Thymus (tissue), 11 donors: ENCODE measurements around the gene CNTN1. TPM values are rescaled to one million over a fixed set of nuclear protein-coding genes. Genes with fewer than 3 reads are reported as not detected.

Experiments
- DNase-seq, 9 donors: peaks; one replicate each; pipeline ENCODE4 v3.0.0-alpha.2; 2013; ENCODE audit warnings: low spot score in 9 of 9, low read depth in 6 of 9, missing footprints in 1 of 9
- H3K27ac ChIP-seq, 2 donors: one replicate each; pipeline ENCODE4 v1.5.1; 2013; ENCODE audit warnings: control low read depth in 1 of 2, low read depth in 1 of 2, low read length in 1 of 2, mild to moderate bottlenecking in 1 of 2, moderate library complexity in 1 of 2
- H3K27me3 ChIP-seq, 2 donors: one replicate each; pipeline ENCODE4 v1.5.1; 2013; ENCODE audit warnings: low read length in 1 of 2; ENCODE audit not compliant: control insufficient read depth in 2 of 2, insufficient read depth in 1 of 2
- H3K36me3 ChIP-seq, 2 donors: one replicate each; pipeline ENCODE4 v1.5.1; 2013; ENCODE audit warnings: low read length in 1 of 2, mild to moderate bottlenecking in 1 of 2, moderate library complexity in 1 of 2; ENCODE audit not compliant: control insufficient read depth in 2 of 2, insufficient read depth in 2 of 2
- H3K4me1 ChIP-seq, 2 donors: one replicate each; pipeline ENCODE4 v1.5.1; 2013; ENCODE audit warnings: low read length in 2 of 2; ENCODE audit not compliant: control insufficient read depth in 2 of 2, insufficient read depth in 2 of 2
- H3K4me3 ChIP-seq, 2 donors: one replicate each; pipeline ENCODE4 v1.5.1; 2013; ENCODE audit warnings: low read length in 2 of 2, control low read depth in 1 of 2, mild to moderate bottlenecking in 1 of 2
- H3K9me3 ChIP-seq, 2 donors: one replicate each; pipeline ENCODE4 v1.5.1; 2013; ENCODE audit warnings: low read length in 1 of 2, mild to moderate bottlenecking in 1 of 2; ENCODE audit not compliant: control insufficient read depth in 2 of 2, insufficient read depth in 1 of 2
- WGBS: extraction: QIAGEN DNeasy Blood & Tissue Kit; methylation state at CpG from one replicate; pipeline ENCODE4 v1.1.7; 2013; 5-methylcytosine and 5-hydroxymethylcytosine counted together
- polyA plus RNA-seq: library from polyadenylated mRNA; stranded (reverse); fragments of 200-250 nt; gene quantifications from one replicate; pipeline ENCODE4 v1.2.3, GENCODE V29; 2013
- total RNA-seq: library from RNA; stranded (reverse); fragments of 120-200 nt; gene quantifications from one replicate; pipeline ENCODE4 v1.2.4, GENCODE V29; 2013
- donor health status: healthy.

CNTN1 gene
- total and polyA plus RNA-seq, 2 donors, result 0.27 to 5.6 TPM

DNA sequence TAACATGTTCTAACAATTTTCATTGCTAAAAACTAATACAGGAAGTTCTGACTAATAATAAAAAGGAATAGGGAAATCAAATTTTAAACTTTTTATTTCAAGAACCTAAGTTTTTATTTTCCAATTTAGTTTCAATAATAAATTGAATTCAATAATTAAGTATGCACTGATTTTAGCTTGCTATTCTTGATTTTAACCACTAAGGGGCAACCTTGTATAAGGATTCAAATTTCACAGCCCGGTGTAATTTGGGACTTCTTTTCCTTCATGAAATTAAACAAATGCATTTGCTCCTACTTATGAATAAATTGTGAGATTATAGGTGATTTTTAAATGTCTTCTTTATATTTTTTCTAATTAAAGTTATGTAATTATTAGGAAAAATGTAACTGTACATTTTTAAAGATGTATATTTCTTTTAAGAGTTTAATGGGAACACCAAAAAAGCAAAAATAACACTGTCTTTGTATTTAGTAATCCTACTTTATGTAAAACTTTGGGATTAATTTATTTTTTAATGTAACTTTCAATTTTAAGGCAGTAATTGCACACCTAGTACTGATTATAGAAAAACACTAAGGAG, 254.5 kb downstream of the CNTN1 start:
- Histone ChIP-seq H3K4me3 (no peak overlapping the region), H3K27me3 (no peaks in the 10 kb centered on the region), H3K36me3 (no peaks in the 10 kb centered on the region), H3K27ac (no peak overlapping the region), H3K4me1 (no peaks in the 10 kb centered on the region), H3K9me3 (no peaks in the 10 kb centered on the region)
- DNase-seq, result peak in 5 of 9 donors; percentile 1 to 28 (median 6)
- 1% methylated on average over 1 of the region's 1 CpG for WGBS

DNA sequence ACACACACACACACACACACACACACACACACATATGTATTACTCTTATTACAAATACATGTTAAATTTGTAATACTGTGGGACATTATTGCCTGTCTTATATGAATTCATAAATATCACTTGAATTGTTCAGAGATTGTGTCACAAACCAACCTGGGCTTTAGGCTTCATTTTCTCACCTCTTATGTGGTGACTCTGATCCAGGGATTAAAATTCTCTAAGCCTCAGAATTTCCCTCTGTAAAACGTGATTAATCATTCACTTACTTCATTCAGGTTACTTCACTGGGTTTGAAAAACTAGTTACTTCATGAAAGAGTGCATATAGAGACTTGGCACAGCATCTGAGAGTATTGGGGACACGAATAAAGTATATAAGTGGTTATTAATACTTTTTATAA, 255.6 kb downstream of the CNTN1 start:
- Histone ChIP-seq H3K36me3 (no peaks in the 10 kb centered on the region), H3K9me3 (no peaks in the 10 kb centered on the region), H3K4me3 (no peak overlapping the region), H3K27ac (no peak overlapping the region), H3K4me1 (no peaks in the 10 kb centered on the region), H3K27me3 (no peaks in the 10 kb centered on the region)
- WGBS, result 79% methylated on average over 2 of the region's 2 CpGs
- no peak for DNase-seq

- Histone ChIP-seq H3K36me3 (no peaks in the 10 kb centered on the region), H3K4me3 (no peak overlapping the region), H3K9me3 (no peaks in the 10 kb centered on the region), H3K4me1 (no peaks in the 10 kb centered on the region), H3K27ac (no peak overlapping the region), H3K27me3 (no peaks in the 10 kb centered on the region)
- no peak for DNase-seq
- WGBS, result 95% methylated on average over 2 of the region's 2 CpGs
Observed at GRCh38 chr12:40953076-40953475, 260.8 kb downstream of the CNTN1 start.

GRCh38 chr12:40957417-40957816, 265.2 kb downstream of the CNTN1 start:
- Histone ChIP-seq H3K4me3 (no peak overlapping the region), H3K4me1 (no peaks in the 10 kb centered on the region), H3K9me3 (no peaks in the 10 kb centered on the region), H3K36me3 (no peaks in the 10 kb centered on the region), H3K27me3 (no peaks in the 10 kb centered on the region), H3K27ac (no peak overlapping the region)
- 97% methylated on average over 1 of the region's 1 CpG for whole genome bisulfite sequencing
- DNase-seq, result no peak

DNA sequence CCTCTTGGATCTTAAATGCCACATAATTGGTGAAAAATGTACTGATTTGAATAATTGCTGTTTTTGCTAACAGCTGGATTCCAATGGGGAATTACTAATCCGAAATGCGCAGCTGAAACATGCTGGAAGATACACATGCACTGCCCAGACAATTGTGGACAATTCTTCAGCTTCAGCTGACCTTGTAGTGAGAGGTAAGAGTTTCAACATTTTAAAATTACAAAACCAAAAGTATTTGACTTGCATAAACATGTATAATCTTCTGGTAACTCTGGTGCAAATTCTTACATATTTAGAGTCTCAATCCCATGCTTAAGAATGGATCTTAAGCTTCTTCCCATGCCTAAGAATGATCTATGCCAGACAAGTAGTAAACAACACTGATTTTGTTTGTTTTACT, 266.8 kb downstream of the CNTN1 start:
- no peak overlapping the region for H3K4me3 ChIP-seq
- H3K36me3 ChIP-seq, result no peaks in the 10 kb centered on the region
- 94% methylated on average over 2 of the region's 2 CpGs for WGBS
- no peak for DNase-seq
- H3K4me1 ChIP-seq, result no peaks in the 10 kb centered on the region
- H3K27me3 ChIP-seq, result no peaks in the 10 kb centered on the region
- no peak overlapping the region for H3K27ac ChIP-seq
- no peaks in the 10 kb centered on the region for H3K9me3 ChIP-seq

DNA sequence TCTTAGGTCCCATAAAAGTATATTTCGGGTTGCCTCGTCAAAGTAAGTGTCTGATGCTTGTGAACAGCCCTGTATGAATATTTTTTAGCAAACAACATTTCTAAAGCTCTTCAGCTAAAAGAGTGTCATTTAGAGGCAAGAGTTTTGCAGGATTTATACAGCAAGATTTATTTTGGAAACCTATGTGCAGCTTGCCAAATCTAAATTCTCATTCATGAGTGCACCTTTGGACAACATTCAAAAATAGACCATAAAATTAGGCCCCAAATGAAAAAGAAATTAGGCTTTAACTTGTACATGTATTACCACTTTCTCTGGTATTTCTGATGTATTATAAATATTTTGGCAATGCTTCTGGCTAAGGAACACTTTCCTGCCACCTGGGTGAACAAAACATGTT, 271.5 kb downstream of the CNTN1 start:
- Histone ChIP-seq H3K27me3 (no peaks in the 10 kb centered on the region), H3K4me3 (no peak overlapping the region), H3K36me3 (no peaks in the 10 kb centered on the region), H3K9me3 (no peaks in the 10 kb centered on the region), H3K4me1 (no peaks in the 10 kb centered on the region), H3K27ac (no peak overlapping the region)
- 97% methylated on average over 2 of the region's 2 CpGs for WGBS
- DNase-seq, result no peak

DNA sequence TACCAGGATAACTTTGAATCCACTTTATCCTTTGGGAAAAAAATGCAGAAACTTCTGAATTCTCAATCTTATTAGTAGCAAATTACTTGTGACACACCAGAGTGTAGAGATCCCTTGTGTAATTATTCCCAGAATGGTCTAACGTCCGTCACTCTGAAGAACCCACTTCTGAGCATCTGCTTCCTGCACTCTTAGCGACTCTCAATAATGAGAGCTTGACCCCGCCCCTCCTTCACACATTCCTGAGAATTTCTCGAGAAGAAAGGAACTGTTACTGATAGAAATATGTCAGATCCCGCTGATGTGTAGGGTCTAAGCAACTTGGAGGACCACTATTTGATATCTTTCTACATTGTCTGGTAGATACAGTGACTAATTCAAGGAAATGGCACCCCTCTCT, 277.6 kb downstream of the CNTN1 start:
- Histone ChIP-seq H3K4me3 (no peak overlapping the region), H3K27ac (no peak overlapping the region), H3K9me3 (no peaks in the 10 kb centered on the region), H3K27me3 (no peaks in the 10 kb centered on the region), H3K4me1 (no peaks in the 10 kb centered on the region), H3K36me3 (no peaks in the 10 kb centered on the region)
- 82% methylated on average over 6 of the region's 6 CpGs for WGBS
- DNase-seq, result no peak

DNA sequence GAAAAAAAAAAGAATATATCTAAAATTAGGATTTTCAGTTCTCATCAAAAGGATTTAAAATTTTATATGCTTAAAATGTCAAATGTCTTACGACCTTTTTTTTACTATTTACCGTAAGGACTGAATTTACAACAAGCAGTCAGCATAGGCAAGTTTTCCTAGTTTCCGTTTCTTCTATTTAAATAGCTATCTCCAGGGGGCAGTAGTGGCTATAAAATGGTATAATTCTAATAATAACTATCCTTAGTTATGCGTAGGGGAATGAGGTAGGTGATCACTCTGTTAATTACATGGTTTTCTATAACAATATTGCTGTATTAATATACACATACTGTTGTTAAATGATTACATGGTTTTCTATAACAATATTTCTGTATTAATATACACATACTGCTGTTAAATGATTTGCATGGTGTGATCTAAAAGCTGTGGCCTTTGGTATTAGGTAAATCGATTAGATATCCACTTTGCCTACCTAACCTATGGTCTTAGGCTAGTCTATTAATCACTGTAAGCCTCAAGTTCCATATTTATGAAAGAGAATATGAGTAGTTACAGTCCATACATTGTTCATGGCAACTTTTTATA, 278.2 kb downstream of the CNTN1 start:
- whole genome bisulfite sequencing, result 85% methylated on average over 5 of the region's 5 CpGs
- H3K4me1 ChIP-seq, result no peaks in the 10 kb centered on the region
- H3K9me3 ChIP-seq, result no peaks in the 10 kb centered on the region
- H3K4me3 ChIP-seq, result no peak overlapping the region
- H3K27ac ChIP-seq, result no peak overlapping the region
- no peaks in the 10 kb centered on the region for H3K27me3 ChIP-seq
- H3K36me3 ChIP-seq, result no peaks in the 10 kb centered on the region
- DNase-seq, result no peak

GRCh38 chr12:40971911-40972310, 279.7 kb downstream of the CNTN1 start:
- Histone ChIP-seq H3K27ac (no peak overlapping the region), H3K36me3 (no peaks in the 10 kb centered on the region), H3K27me3 (no peaks in the 10 kb centered on the region), H3K4me3 (no peak overlapping the region), H3K4me1 (no peaks in the 10 kb centered on the region), H3K9me3 (no peaks in the 10 kb centered on the region)
- no peak for DNase-seq
- 49% methylated on average over 2 of the region's 2 CpGs for WGBS
